Esophagus muscularis mucosa (tissue), 4 donors: ENCODE results near the gene GNPDA2. TPM values are rescaled to one million over a fixed set of nuclear protein-coding genes. Genes with fewer than 3 reads are reported as not detected.
A peak's percentile ranks its signal among the peaks of the same experiment; 100 is the strongest.

Experiments used
- DNase-seq: peaks from one replicate; pipeline ENCODE4 v3.0.0-alpha.2; 2017; ENCODE audit errors: extremely low spot score
- H3K27ac ChIP-seq, 4 donors: fragments of 200-600 bp; sonication (generic); replicated peaks in 1 of 4; 1 replicate in 3 of 4; 2 replicates in 1 of 4; pipeline ENCODE4 v1.5.1; 2016 to 2019; ENCODE audit warnings: mild to moderate bottlenecking in 1 of 4
- H3K27me3 ChIP-seq, 4 donors: fragments of 200-600 bp; sonication (generic); one replicate each; pipeline versions ENCODE4 v1.5.1 to v1.6.0; 2016 to 2019
- H3K36me3 ChIP-seq, 4 donors: fragments of 200-600 bp; sonication (generic); one replicate each; pipeline ENCODE4 v1.5.1; 2016 to 2019
- H3K4me1 ChIP-seq, 4 donors: fragments of 200-600 bp; sonication (generic); one replicate each; pipeline ENCODE4 v1.5.1; 2016 to 2019
- H3K4me3 ChIP-seq, 4 donors: fragments of 200-600 bp; sonication (generic); 1 replicate in 2 of 4; 2 replicates in 2 of 4; pipeline ENCODE4 v1.5.1; 2016 to 2019; ENCODE audit warnings: mild to moderate bottlenecking in 4 of 4, moderate library complexity in 1 of 4
- H3K9me3 ChIP-seq, 4 donors: fragments of 200-600 bp; sonication (generic); 1 replicate in 3 of 4; 2 replicates in 1 of 4; pipeline ENCODE4 v1.5.1; 2016 to 2019
- CTCF ChIP-seq, 3 experiments: fragments of 200-600 bp in 2 of 3; fragments of 450-650 bp in 1 of 3; sonication (generic) in 2 of 3; IDR thresholded peaks; one replicate each; pipeline ENCODE4 v1.5.1; 2017 to 2019; ENCODE audit warnings: antibody characterized with exemption in 3 of 3, mild to moderate bottlenecking in 2 of 3, moderate library complexity in 1 of 3
- EP300 ChIP-seq: sonication (generic); formaldehyde crosslinking; IDR thresholded peaks from one replicate; pipeline ENCODE4 v1.6.1; 2017; ENCODE audit warnings: antibody characterized with exemption
- POLR2A ChIP-seq: fragments of 450-650 bp; IDR thresholded peaks from one replicate; pipeline ENCODE4 v1.6.1; 2017; ENCODE audit warnings: antibody characterized with exemption, moderate library complexity, mild to moderate bottlenecking, low read depth
- POLR2AphosphoS5 ChIP-seq, 2 donors: sonication (generic); formaldehyde crosslinking; IDR thresholded peaks; one replicate each; pipeline ENCODE4 v1.6.1; 2017; ENCODE audit warnings: antibody characterized with exemption in 2 of 2
- WGBS: methylation state at CpG from one replicate; pipeline ENCODE4 v1.1.5; 2018; 5-methylcytosine and 5-hydroxymethylcytosine counted together
- intact Hi-C: fragments of 100-400 bp; cut with DNase I; formaldehyde crosslinking; loops from one replicate; pipeline ENCODE4 v1.15.1; 2023
- total RNA-seq, 4 donors: library from RNA; depleted of rRNA; stranded (reverse); fragments of >200 nt; gene quantifications; one replicate each; pipeline versions ENCODE4 v1.1.0 to v1.2.1, GENCODE V29; 2016

The GNPDA2 gene
- total RNA-seq, 4 donors from 2014 or later, result 16.9 to 42.4 (median 22.8) TPM

GRCh38 chr4:44725166-44725565, 1.2 kb downstream of the GNPDA2 start:
- no peaks in the 10 kb centered on the region for H3K9me3 ChIP-seq
- peak overlapping the region; percentile 84 to 91 (median 86) for H3K27ac ChIP-seq
- no peak for DNase-seq
- no peaks in the 10 kb centered on the region for H3K36me3 ChIP-seq
- 27% methylated on average over 6 of the region's 6 CpGs for WGBS
- peaks cover 11 to 41% (median 35%) of the 10 kb centered on the region in 4 donors for H3K4me1 ChIP-seq
- H3K27me3 ChIP-seq, result no peaks in the 10 kb centered on the region
- intact Hi-C loops, result no loop called here
- H3K4me3 ChIP-seq, result peak overlapping the region; percentile 73 to 85 (median 84)
- TF ChIP-seq POLR2AphosphoS5 (IDR thresholded peaks at IDR 0.05), result no peak
- no peak for TF ChIP-seq EP300
- no peak for TF ChIP-seq POLR2A
- no peak for TF ChIP-seq CTCF (IDR thresholded peaks at IDR 0.05)

- WGBS, result 99% methylated on average over 3 of the region's 3 CpGs
- Histone ChIP-seq H3K27ac (no peak overlapping the region), H3K4me1 (peaks cover 15 to 36% (median 33%) of the 10 kb centered on the region in 4 donors), H3K36me3 (no peaks in the 10 kb centered on the region), H3K27me3 (no peaks in the 10 kb centered on the region), H3K4me3 (no peak overlapping the region), H3K9me3 (no peaks in the 10 kb centered on the region)
- intact Hi-C loops, result no loop called here
- TF ChIP-seq POLR2A (no peak), EP300 (no peak), CTCF (IDR thresholded peaks at IDR 0.05) (no peak), POLR2AphosphoS5 (IDR thresholded peaks at IDR 0.05) (no peak)
- no peak for DNase-seq
These were observed 4.4 kb downstream of the GNPDA2 start for GRCh38 chr4:44722001-44722400.

GRCh38 chr4:44720371-44720770, 6.0 kb downstream of the GNPDA2 start:
- Histone ChIP-seq H3K27ac (no peak overlapping the region), H3K4me3 (no peak overlapping the region), H3K27me3 (no peaks in the 10 kb centered on the region), H3K9me3 (no peaks in the 10 kb centered on the region), H3K36me3 (no peaks in the 10 kb centered on the region), H3K4me1 (peaks cover 14 to 31% (median 28%) of the 10 kb centered on the region in 4 donors)
- intact Hi-C loops, result no loop called here
- WGBS, result 92% methylated on average over 4 of the region's 4 CpGs
- TF ChIP-seq CTCF (IDR thresholded peaks at IDR 0.05) (no peak), EP300 (no peak), POLR2AphosphoS5 (IDR thresholded peaks at IDR 0.05) (no peak), POLR2A (no peak)
- DNase-seq, result no peak

GRCh38 chr4:44716597-44716996, 9.8 kb downstream of the GNPDA2 start:
- Histone ChIP-seq H3K27ac (no peak overlapping the region), H3K36me3 (peaks cover 0 to 22% (median 8%) of the 10 kb centered on the region in 4 donors), H3K4me3 (no peak overlapping the region), H3K9me3 (no peaks in the 10 kb centered on the region), H3K27me3 (no peaks in the 10 kb centered on the region), H3K4me1 (peaks cover 5 to 27% (median 12%) of the 10 kb centered on the region in 4 donors)
- intact Hi-C loops, result no loop called here
- no peak for DNase-seq
- 82% methylated on average over 5 of the region's 5 CpGs for WGBS
- no peak for TF ChIP-seq POLR2A

- Histone ChIP-seq H3K9me3 (no peaks in the 10 kb centered on the region), H3K27me3 (no peaks in the 10 kb centered on the region), H3K4me1 (peaks cover 0 to 15% (median 9%) of the 10 kb centered on the region in 4 donors), H3K4me3 (no peak overlapping the region), H3K36me3 (peaks cover 0 to 25% (median 8%) of the 10 kb centered on the region in 4 donors), H3K27ac (no peak overlapping the region)
- no peak for DNase-seq
- 95% methylated on average over 1 of the region's 1 CpG for WGBS
- TF ChIP-seq POLR2A, result no peak
- TF ChIP-seq CTCF (IDR thresholded peaks at IDR 0.05), result no peak
- no peak for TF ChIP-seq POLR2AphosphoS5 (IDR thresholded peaks at IDR 0.05)
- no peak for TF ChIP-seq EP300
- intact Hi-C loops, result no loop called here
These were observed 13.2 kb downstream of the GNPDA2 start for GRCh38 chr4:44713125-44713524.
